NCI-H187 (cell line): ENCODE results near the gene CALM3.

Experiments
- DNase-seq, 2 experiments: peaks; one replicate each; lab custom pipeline; 2025; lab: John Stamatoyannopoulos, UW

The CALM3 gene

DNA sequence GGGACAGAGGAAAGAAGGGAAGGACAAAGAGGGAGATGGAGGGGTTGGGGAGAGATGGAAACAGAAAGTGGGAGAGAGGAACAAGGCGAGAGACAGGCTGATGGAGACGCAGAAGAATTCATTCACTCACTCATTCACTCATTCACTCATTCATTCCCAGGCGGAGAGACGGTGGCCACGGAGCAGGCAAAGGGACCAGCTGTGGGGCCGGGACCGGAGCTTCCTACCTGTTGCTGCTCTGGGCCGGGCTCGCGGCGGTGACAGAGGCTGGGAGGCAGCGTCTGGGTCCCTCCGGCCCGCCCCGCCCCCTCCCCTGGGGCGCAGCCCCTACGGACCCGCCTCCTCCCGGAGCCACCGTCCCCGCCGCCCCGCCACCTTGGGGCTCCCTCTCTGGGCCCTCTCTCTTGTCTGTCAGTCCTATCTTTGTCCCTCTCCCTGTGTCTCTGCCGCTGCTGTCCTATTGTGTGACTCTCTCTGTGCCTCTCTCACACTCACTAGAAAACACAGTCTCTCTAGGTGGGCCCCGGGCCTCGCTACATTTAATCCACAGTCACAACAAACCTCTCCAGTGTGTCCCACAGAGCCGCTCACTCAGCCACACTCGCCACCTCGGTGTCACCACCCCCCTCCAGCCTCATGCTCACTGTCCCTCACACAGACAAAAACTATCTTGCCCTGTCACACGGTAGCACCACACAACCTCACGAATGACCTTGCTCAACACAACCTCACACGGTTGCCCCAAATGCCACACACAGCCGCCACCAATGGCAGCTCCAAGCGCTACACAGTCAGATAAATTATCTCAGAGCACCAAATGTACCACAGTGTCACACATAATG lies 35.0 kb downstream of the CALM3 start, which contains the start of gene GNG8:
Gene GNG8 (minus strand): TSS at position 283 of the 842 bp plus-strand sequence. CDS start 1,520 bp downstream, outside the sequence.
- DNase-seq = no peak

DNA sequence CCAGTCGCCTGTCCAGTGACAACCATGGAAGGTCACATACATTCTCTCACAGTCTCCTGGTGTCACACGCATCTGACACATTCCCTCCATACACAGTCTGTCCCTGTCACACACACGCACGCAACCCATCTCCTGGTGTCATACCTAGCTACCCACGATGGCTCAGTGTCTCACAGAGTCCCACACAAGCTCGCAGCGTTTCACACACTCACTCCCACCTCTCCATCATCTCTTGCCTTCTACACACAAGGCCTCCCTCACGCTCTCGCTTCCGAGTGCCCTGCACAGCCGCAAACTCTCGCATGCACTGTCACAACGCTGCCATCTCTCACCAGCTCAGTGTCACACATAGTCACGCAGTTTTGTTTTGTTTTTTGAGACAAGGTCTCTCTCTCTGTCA lies 36.1 kb downstream of the CALM3 start:
- DNase-seq = no peak

DNA sequence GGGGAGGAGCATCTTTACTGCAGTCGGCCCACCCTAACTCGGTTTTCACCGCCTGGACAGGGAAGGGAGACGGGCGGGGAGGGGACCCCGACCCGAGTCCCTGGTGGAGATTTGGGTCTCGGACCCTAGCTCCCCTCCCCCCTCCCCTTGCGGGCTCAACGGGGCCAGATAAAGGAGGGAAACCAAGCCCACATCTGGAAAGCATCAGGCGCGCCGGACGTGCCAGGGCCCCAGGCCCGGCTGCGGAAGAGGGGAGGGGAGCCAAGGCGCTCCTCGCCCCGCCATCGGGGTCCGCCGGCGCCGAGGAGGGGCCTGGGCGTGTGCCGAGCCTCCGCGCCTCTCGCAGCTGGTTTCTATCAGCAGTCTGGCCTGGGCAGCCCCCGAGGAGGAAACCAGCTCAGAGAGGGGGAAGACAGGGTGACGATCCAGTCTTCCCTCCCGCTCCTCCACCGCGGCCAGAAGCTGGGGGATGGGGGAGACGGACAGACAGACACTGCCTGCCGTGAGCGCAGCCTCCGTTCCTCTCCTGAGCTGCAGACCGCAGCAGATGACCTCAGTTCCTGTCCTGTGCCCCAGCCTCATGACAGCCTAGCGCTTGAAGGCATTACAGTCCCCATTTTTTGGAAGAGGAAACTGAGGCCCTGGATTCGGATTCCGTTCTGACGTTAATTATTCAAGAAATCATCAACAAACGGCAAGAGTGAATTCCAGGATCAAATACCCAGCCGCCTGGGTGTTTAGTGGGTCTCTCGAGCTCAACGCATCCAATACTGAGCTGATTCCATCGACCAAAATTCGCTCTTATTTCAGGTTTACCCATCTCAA lies 38.4 kb downstream of the CALM3 start:
- no peak for DNase-seq

DNA sequence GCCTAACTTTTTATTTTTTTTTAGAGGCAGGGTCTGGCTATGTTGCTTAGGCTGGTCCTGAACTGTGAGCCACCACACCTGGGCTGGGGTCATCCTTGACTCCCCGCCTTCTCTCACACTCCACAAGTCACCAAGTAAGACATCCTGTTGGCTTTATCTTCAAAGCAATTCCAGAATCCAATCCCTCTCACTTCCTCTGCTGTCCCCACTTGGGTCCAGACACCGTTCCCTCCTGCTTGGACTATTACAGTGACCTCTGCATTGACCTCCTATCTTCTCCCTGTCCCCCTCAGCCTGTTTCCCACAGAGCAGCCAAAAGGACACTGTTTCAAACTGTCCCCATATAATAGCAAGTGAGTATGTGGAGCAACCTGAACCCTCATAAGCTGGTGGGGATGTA lies 39.5 kb downstream of the CALM3 start:
- DNase-seq = no peak

DNA sequence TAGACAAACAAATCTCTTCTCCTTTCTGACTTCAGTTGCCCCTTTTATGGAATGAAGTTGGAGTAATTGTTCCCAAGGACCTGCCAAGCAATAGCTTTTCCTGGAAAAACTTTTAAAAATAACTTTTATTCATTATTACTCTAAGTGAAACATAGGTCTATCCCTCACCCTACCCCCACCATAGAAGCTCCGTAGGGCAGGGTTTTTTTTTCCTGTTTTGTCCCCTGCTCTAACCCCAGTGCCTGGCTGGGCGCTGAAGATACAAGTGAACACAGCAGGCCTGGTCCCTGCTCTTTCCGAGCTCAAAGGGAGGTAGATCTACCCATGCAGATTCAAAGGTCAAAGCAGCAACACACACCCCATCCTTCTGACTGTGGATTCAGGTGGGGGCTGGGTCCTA lies 43.6 kb downstream of the CALM3 start:
- no peak for DNase-seq

DNA sequence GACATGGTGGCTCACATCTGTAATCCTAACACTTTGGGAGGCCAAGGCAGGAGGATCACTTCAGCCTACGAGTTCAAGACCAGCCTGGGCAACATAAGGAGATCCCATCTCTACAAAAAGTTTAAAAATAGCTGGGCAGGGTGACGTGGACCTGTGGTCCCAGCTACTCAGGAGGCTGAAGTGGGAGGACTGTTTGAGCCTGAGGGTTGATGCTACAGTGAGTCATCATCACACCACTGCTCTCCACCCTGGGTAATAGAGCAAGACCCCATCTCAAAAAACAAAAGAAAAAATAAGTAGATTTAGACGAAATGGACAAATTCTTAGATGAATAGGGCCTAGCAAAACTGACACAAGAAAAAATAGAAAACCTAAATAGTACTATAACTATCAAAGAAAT lies 45.3 kb downstream of the CALM3 start:
- DNase-seq = no peak

DNA sequence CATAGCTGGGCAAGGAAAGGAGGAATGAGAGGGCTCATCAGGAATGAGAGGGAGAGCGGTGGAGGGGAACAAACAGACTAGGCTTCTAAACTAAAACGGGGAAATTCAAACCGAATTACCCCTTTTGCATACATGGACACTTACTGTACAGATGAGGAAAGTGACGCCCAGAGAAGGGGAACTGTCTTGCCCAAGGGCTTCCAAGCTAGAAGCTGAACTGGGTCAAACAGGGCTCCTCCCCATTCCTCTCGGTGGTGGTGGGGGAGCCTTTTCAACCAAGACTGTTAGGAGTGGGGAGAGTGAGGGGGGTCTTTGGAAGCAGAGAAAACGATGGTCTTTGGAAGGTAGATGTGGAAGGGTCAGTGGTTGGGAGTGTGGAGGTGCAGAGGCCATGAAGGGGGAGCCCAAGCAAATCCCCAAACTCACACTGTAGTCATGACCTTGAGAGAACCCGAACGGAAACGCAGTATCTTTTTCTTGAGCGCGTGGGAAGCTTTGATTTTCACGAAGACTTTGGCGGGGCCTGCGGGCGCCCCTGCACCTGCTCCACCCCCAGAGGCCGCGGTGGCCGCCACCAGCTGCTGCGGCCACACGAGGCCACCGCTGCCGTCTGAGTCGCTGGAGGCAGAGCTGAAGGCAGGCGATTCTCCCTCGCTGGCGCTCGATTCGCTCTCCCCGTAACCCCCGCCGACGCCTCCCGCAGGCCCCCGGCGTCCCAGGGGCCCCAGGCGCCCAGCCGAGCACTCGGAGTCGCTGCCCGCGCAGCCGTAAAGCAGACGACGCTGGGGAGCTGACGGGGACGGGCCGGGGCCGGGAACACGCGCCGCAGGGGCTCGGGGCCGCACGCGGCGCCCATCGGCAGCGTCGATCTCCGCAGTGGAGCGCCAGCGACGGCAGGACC lies 47.2 kb downstream of the CALM3 start:
- no peak for DNase-seq

DNA sequence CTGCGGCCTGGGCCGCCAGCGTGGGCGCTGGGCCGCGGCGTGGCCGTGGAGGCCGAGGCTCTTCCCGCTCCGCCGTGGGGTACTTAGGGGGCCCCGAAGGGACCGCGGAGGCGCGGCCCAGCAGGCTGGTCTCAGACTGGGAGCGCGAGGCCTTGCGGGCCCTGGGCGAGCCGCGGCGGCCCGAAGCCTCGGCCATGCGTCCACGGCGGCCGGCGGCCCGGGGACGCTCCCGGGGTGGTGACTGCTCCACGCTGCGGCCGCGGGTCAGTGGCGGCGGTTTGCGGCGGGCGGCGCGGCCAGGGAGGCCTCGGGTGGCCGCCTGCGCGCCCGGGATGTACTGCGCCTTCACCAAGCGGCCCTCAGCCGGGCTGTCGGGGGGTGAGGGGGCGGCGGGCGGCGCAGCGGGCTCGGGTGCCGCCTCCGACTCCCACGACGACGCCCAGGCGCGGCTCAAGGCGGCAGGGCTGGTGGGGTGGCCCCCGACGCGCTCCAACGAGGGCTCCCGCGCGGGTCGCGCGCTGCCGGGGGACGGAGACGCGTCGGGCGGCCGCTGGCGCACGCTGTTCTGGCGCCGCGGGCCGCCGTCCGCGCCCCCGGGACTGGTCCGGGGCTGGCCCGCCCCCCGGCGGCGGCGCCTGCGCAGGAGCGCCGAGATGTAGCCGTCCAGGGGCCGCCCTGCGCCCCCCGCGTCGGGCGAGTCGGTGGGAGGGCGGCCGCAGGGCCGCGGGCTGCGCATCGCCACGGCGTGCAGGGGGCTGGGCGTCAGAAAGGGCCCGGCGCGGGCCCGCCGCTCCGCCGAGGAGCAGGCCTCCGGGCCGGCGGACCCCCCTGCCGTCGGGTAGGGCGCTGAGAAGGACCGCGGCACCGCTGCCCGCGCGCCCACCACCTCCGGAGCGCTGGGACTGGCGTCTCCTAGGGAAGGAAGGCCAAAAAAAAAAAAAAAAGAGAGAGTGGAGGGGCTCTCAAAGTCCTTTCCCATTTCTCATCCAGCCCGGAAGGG lies 48.1 kb downstream of the CALM3 start:
- DNase-seq = no peak

DNA sequence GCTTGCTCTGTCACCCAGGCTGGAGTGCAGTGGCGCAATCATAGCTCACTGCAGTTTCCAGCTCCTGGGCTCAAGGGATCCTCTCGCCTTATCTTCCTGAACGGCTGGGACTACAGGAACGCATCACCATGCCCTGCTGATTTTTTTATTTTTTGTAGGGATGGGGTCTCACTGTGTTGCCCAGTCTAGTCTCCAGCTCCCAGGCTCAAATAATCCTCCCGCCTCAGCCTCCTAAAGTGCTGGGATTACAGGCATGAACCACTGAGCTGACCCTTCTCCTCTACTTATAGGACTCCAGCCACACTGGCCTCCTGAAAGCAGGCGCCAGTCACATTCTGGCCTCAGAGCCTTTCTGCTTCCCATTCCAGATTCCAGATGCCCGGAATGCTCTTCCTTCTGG lies 49.3 kb downstream of the CALM3 start:
- DNase-seq = no peak

DNA sequence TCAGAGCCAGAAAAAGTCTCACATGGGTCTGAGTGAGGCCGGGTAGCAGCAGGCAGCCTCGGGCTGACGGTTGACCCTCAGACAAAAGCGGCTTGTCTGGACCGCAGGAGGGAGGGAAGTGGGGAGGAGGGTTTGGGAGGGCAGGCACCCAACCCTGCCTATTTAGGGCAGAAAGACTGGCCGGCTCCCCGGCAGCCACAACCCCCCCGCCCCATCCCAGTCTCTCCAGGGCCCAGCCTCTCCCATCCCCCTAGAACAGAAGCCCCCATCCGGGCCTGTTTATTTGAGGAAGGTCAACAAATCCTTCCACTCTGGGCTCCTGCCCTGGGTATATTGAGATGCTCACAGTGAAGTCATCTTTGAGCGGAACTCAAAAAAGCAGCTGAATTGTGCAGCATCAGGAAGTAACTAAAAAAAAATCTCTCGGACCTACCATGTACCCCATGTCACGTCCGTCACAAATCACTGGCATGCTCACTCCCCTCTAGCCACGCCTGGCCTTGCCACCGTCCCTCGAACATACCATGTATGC lies 53.6 kb downstream of the CALM3 start:
- no peak for DNase-seq

DNA sequence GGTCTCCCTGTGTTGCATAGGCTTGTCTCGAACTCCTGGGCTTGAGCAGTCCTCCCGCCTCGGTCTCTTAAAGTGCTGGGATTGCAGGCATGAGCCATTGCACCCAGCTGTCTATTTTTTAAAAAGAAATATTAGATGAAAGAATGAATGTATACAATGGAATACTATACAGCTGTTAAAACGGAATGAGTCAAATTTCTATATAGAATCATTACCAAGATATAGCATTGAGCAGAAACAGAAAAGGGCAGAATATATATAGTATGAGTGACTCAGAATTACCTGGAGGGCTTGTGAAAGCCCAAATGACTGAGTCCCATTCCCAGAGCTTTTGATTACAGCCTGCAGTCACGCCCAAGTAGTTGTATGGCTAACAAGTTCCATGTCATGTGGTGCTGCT lies 55.4 kb downstream of the CALM3 start:
- DNase-seq = no peak

DNA sequence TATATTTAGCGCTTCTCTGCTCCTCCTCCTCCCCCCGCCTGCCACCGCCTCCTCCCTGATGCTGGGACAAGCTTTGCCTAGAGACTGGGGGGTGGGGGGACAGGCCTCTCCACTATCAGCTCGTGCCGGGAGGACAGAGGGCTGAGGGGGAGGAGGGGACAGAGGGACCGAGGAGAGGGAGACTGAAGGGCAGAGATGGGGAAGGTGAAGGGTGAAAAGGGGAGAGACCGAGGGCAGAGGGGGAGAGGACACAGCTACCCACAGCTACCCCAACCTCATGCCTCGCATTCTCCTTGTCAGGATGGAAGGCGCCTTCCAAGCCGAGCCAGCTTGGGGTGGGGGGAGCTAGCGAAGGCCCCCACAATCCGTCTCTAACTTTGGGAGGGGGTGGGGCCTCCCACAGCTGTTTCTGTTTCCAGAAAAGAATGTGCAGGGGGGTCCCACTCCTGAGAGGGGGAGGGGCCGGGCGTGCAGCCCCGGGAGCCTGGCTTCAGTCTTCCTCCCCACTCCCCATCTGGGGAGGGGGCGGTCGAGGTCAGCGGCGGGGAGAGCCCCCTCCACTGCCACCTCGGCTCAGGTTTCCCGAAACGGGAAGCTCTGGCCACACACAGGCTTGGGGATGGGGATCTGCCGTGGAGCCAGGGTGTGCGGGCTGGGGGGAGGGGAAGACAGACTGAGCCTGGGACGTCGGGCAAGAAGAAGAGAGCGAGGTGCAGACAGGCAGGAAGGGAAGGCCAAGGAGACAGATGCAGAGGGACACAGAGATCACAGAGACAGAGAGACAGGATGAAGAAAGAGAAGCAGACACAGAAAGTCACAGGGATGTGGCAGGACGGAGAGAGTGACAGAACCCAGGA lies 58.2 kb downstream of the CALM3 start:
- DNase-seq = no peak

DNA sequence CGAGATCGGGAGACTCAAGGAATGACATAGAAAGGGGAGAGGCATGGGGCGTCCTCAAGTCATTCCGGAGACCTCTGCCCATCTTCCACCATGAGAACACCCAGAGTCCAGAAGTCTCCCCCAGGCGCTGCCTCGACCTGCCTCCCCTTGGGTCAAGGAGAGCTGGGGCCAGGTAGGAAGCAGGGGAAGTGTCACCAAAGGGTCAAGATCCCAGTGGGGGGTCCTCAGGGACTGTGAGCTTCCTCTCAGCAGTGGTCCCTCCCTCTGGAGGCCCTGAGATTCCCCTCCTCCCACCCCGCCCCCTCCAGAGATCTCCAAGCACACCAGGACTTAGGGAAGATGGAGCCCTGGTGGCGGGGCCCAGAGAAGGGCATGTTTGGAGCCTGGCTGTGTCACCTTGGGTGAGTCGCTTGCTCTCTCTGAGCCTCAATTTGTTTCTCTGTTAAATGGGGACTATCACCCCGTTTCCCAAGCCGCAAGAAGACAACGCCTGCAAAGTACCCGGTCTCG lies 58.9 kb downstream of the CALM3 start:
- no peak for DNase-seq
